Mesenchymal stem cell (in vitro differentiated cells and primary cell): ENCODE results near the gene PHPT1.
"Not testable (repeated sequence)": the region's sequence is repeated elsewhere in the genome, so short reads cannot be mapped to it uniquely, and the experiment has no call there.

ENCODE experiments used
- DNase-seq: peaks from one replicate; pipeline ENCODE4 v3.0.0-alpha.2; 2013
- H2AFZ ChIP-seq: one replicate; pipeline ENCODE4 v1.6.1; 2013; ENCODE audit warnings: low read depth, mild to moderate bottlenecking, control low read depth, inconsistent platforms, low read length, moderate library complexity
- H2AK5ac ChIP-seq: 2 replicates; pipeline ENCODE4 v1.6.1; 2013; ENCODE audit warnings: low read length, moderate library complexity, mild to moderate bottlenecking, inconsistent platforms; ENCODE audit not compliant: severe bottlenecking
- H2BK120ac ChIP-seq: one replicate; pipeline ENCODE4 v1.6.1; 2013; ENCODE audit warnings: low read depth, mild to moderate bottlenecking, inconsistent platforms, low read length, moderate library complexity
- H2BK12ac ChIP-seq, 2 experiments: one replicate each; pipeline ENCODE4 v1.6.1; 2013; ENCODE audit warnings: inconsistent platforms in 2 of 2, low read length in 2 of 2, mild to moderate bottlenecking in 2 of 2, moderate library complexity in 2 of 2, control low read depth in 1 of 2
- H2BK15ac ChIP-seq: one replicate; pipeline ENCODE4 v1.6.1; 2013; ENCODE audit warnings: mild to moderate bottlenecking, low read depth, inconsistent platforms; ENCODE audit not compliant: poor library complexity, severe bottlenecking
- H2BK5ac ChIP-seq: 2 replicates; pipeline ENCODE4 v1.6.1; 2013; ENCODE audit warnings: low read depth, mild to moderate bottlenecking, low read length, control low read depth, inconsistent platforms; ENCODE audit not compliant: poor library complexity, severe bottlenecking
- H3K14ac ChIP-seq, 2 experiments: one replicate each; pipeline ENCODE4 v1.6.1; 2013; ENCODE audit warnings: inconsistent platforms in 2 of 2, low read length in 2 of 2, control low read depth in 1 of 2, mild to moderate bottlenecking in 1 of 2, moderate library complexity in 1 of 2
- H3K18ac ChIP-seq, 2 experiments: one replicate each; pipeline ENCODE4 v1.6.1; 2013; ENCODE audit warnings: inconsistent platforms in 2 of 2, low read length in 2 of 2, control low read depth in 1 of 2, low read depth in 1 of 2, mild to moderate bottlenecking in 1 of 2
- H3K23ac ChIP-seq, 2 experiments: one replicate each; pipeline ENCODE4 v1.6.1; 2013; ENCODE audit warnings: inconsistent platforms in 2 of 2, low read length in 2 of 2, mild to moderate bottlenecking in 2 of 2, moderate library complexity in 2 of 2, control low read depth in 1 of 2
- H3K27ac ChIP-seq: 2 replicates; pipeline ENCODE4 v1.5.1; 2013; ENCODE audit warnings: mild to moderate bottlenecking, moderate library complexity, low read length, control low read depth, inconsistent platforms; ENCODE audit not compliant: poor library complexity, severe bottlenecking
- H3K27me3 ChIP-seq, 2 experiments: 2 replicates each; pipeline versions ENCODE4 v1.6.1 to v1.7.0; 2013; ENCODE audit warnings: low read length in 2 of 2, mild to moderate bottlenecking in 2 of 2, moderate library complexity in 2 of 2, control low read depth in 1 of 2, inconsistent platforms in 1 of 2; ENCODE audit not compliant: control insufficient read depth in 1 of 2, insufficient read depth in 1 of 2
- H3K36me3 ChIP-seq, 2 experiments: 2 replicates each; pipeline versions ENCODE4 v1.6.1 to v1.7.0; 2013; ENCODE audit warnings: low read length in 2 of 2, control low read depth in 1 of 2, inconsistent platforms in 1 of 2, low read depth in 1 of 2, mild to moderate bottlenecking in 1 of 2; ENCODE audit not compliant: insufficient read depth in 2 of 2, control insufficient read depth in 1 of 2
- H3K4ac ChIP-seq, 2 experiments: one replicate each; pipeline ENCODE4 v1.6.1; 2013; ENCODE audit warnings: inconsistent platforms in 2 of 2, low read length in 2 of 2, mild to moderate bottlenecking in 2 of 2, moderate library complexity in 2 of 2, control low read depth in 1 of 2, low read depth in 1 of 2
- H3K4me1 ChIP-seq: 2 replicates; pipeline ENCODE4 v1.6.1; 2013; ENCODE audit warnings: low read depth, low read length, control low read depth; ENCODE audit not compliant: control insufficient read depth, insufficient read depth
- H3K4me2 ChIP-seq: 2 replicates; pipeline ENCODE4 v1.6.1; 2013; ENCODE audit warnings: low read length, mild to moderate bottlenecking, inconsistent platforms; ENCODE audit not compliant: poor library complexity, severe bottlenecking
- H3K4me3 ChIP-seq, 2 experiments: 2 replicates each; pipeline versions ENCODE4 v1.5.1 to v1.7.0; 2013; ENCODE audit warnings: low read length in 2 of 2, mild to moderate bottlenecking in 2 of 2, control low read depth in 1 of 2, low read depth in 1 of 2; ENCODE audit not compliant: insufficient read depth in 1 of 2
- H3K79me1 ChIP-seq: replicated peaks from 2 replicates; pipeline ENCODE4 v1.6.1; 2013; ENCODE audit warnings: mild to moderate bottlenecking, control low read depth, low read length, inconsistent platforms; ENCODE audit not compliant: poor library complexity, severe bottlenecking
- H3K9ac ChIP-seq: 2 replicates; pipeline ENCODE4 v1.7.0; 2013; ENCODE audit warnings: mild to moderate bottlenecking, low read length, moderate library complexity
- H3K9me3 ChIP-seq: 2 replicates; pipeline ENCODE4 v1.7.0; 2013; ENCODE audit warnings: mild to moderate bottlenecking, low read length; ENCODE audit not compliant: control insufficient read depth
- H4K8ac ChIP-seq: one replicate; pipeline ENCODE4 v1.6.1; 2013; ENCODE audit warnings: inconsistent platforms, mild to moderate bottlenecking, low read length, moderate library complexity
- H4K91ac ChIP-seq: one replicate; pipeline ENCODE4 v1.6.1; 2013; ENCODE audit warnings: mild to moderate bottlenecking, low read length, inconsistent platforms
- WGBS: methylation state at CpG from one replicate; pipeline ENCODE4 v1.1.7; 2013; ENCODE audit warnings: mixed read lengths; 5-methylcytosine and 5-hydroxymethylcytosine counted together

PHPT1 gene

DNA sequence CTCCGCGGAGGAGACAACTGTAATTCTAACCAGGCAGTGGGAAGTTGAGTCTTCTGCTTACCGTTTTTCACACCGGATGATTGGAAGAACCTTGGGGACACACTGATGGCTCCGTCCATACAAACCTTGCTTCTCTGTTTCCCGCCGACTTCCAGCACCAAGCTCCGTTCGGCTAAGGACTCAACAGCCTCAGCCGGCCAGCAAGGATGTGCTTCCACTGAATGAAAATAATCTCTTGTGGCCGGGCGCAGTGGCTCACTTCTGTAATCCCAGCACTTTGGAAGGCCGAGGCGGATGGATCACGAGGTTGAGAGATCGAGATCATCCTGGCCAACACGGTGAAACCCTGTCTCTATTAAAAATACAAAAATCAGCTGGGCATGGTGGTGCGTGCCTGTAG is 18.7 kb downstream of the PHPT1 start:
- H3K9me3 ChIP-seq, result no peaks in the 10 kb centered on the region
- no peaks in the 10 kb centered on the region for H3K27me3 ChIP-seq
- H3K36me3 ChIP-seq, result peaks cover 19 to 22% of the 10 kb centered on the region in 2 experiments
- no peak overlapping the region for H2BK120ac ChIP-seq
- H2BK5ac ChIP-seq, result no peak overlapping the region
- H3K9ac ChIP-seq, result no peak overlapping the region
- WGBS, result 97% methylated on average over 18 of the region's 18 CpGs
- no peak overlapping the region for H2BK15ac ChIP-seq
- no peak overlapping the region for H3K23ac ChIP-seq
- H3K4me2 ChIP-seq, result no peak overlapping the region
- H3K79me1 ChIP-seq, result peaks cover 13% of the 10 kb centered on the region
- H3K14ac ChIP-seq, result no peak overlapping the region
- H4K8ac ChIP-seq, result no peak overlapping the region
- no peak overlapping the region for H2BK12ac ChIP-seq
- H3K4me1 ChIP-seq, result peaks cover 10% of the 10 kb centered on the region
- no peak overlapping the region for H3K27ac ChIP-seq
- H2AFZ ChIP-seq, result no peak overlapping the region
- H2AK5ac ChIP-seq, result no peak overlapping the region
- DNase-seq, result no peak
- no peak overlapping the region for H4K91ac ChIP-seq
- no peak overlapping the region for H3K18ac ChIP-seq
- no peak overlapping the region for H3K4ac ChIP-seq
- H3K4me3 ChIP-seq, result no peak overlapping the region

DNA sequence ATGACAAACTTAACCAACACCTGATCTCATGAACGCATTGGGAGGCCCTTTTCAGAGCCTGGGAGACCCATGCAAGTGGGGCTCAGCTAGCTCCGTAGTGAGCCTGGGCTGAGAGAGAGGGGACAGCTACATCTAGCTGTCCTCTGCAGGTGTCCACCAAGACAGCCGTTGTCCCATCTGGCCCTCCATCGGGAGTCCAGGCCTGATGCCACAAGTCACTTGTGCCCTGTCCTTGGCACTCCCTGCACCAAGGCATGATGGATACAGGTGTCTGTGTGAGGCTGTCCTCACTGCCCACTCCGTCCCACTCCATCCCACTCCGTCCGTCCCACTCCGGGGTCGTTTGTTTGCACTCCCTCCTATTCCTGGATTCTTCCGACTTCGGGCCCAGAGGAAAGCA is 19.4 kb downstream of the PHPT1 start:
- WGBS, result 95% methylated on average over 11 of the region's 11 CpGs
- Histone ChIP-seq H3K4me1 (peaks cover 9% of the 10 kb centered on the region), H2BK15ac (no peak overlapping the region)

DNA sequence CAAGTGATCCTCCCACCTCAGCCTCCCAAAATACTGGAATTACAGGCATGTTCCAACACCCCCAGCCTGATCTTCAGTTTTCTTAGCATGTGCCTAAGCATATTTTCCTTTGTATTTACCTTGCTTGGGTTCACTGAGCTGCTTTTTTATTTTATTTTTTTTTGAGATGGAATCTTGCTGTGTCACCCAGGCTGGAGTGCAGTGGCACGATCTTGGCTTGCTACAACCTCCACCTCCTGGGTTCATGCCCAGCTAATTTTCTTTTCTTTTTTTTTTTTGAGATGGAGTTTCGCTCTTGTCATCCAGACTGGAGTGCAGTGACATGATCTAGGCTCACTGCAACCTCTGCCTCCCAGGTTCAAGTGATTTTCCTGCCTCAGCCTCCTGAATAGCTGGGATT is 20.4 kb downstream of the PHPT1 start:
- H3K79me1 ChIP-seq, H3K36me3 ChIP-seq, H2AFZ ChIP-seq, H2BK120ac ChIP-seq, H3K27me3 ChIP-seq, H3K9ac ChIP-seq, H3K9me3 ChIP-seq, H3K4me3 ChIP-seq, H4K8ac ChIP-seq, H3K4ac ChIP-seq, H3K4me2 ChIP-seq, H2AK5ac ChIP-seq, H3K18ac ChIP-seq, H3K23ac ChIP-seq, H3K14ac ChIP-seq, H2BK5ac ChIP-seq, H4K91ac ChIP-seq, DNase-seq, H2BK15ac ChIP-seq, H2BK12ac ChIP-seq, H3K27ac ChIP-seq, H3K4me1 ChIP-seq: not testable (repeated sequence)
- 83% methylated on average over 2 of the region's 2 CpGs for WGBS

More for the DNA sequence above, 19.4 kb downstream of the PHPT1 start:
- Histone ChIP-seq H3K9ac (no peak overlapping the region), H3K9me3 (no peaks in the 10 kb centered on the region), H2AFZ (no peak overlapping the region), H3K18ac (no peak overlapping the region), H3K4ac (no peak overlapping the region), H2BK120ac (no peak overlapping the region), H4K91ac (no peak overlapping the region), H3K36me3 (peaks cover 12 to 14% of the 10 kb centered on the region in 2 experiments), H3K23ac (no peak overlapping the region), H2BK12ac (no peak overlapping the region), H3K27ac (no peak overlapping the region), H3K4me2 (no peak overlapping the region), H4K8ac (no peak overlapping the region), H3K4me3 (no peak overlapping the region), H3K27me3 (no peaks in the 10 kb centered on the region), H3K79me1 (peaks cover 6% of the 10 kb centered on the region), H2BK5ac (no peak overlapping the region), H3K14ac (no peak overlapping the region), H2AK5ac (no peak overlapping the region)
- DNase-seq, result no peak

DNA sequence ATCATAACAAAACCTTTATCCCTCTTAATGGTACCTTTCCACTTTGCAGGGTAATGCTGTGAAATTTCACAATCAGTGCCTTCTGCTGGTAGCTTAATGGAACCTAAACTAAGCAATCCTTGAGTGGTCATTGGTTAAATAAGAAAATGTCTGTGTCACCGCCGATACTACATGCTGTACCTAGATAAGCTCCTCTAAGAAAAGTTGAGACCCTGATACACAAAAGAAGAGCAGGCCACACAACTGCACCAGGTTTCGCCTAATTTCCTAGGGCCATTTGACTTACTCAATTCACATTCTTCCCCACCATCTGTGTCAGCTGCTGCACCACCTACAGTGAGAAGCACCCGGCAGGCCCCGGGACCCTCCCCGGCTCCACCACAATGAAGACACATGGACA is 25.9 kb downstream of the PHPT1 start:
- no peak overlapping the region for H3K4me3 ChIP-seq
- H3K36me3 ChIP-seq, result no peaks in the 10 kb centered on the region
- no peak overlapping the region for H4K91ac ChIP-seq
- H2BK120ac ChIP-seq, result no peak overlapping the region
- H2AFZ ChIP-seq, result no peak overlapping the region
- no peak overlapping the region for H3K23ac ChIP-seq
- no peak overlapping the region for H3K27ac ChIP-seq
- no peak overlapping the region for H2BK12ac ChIP-seq
- H2BK15ac ChIP-seq, result no peak overlapping the region
- no peak overlapping the region for H3K4me2 ChIP-seq
- WGBS, result 96% methylated on average over 6 of the region's 6 CpGs
- no peaks in the 10 kb centered on the region for H3K79me1 ChIP-seq
- H3K9me3 ChIP-seq, result no peaks in the 10 kb centered on the region
- H2AK5ac ChIP-seq, result no peak overlapping the region
- H3K4me1 ChIP-seq, result no peaks in the 10 kb centered on the region
- no peak overlapping the region for H3K4ac ChIP-seq
- no peak overlapping the region for H3K14ac ChIP-seq
- no peak for DNase-seq
- no peak overlapping the region for H4K8ac ChIP-seq
- peaks cover 0 to 4% of the 10 kb centered on the region in 2 experiments for H3K27me3 ChIP-seq
- H3K9ac ChIP-seq, result no peak overlapping the region
- H3K18ac ChIP-seq, result no peak overlapping the region
- H2BK5ac ChIP-seq, result no peak overlapping the region
